HepG2 (cell line): Measurements from ENCODE around the gene SMIM21.

ENCODE experiments used
- TF ChIP-seq, protein P1 (sequence below), 2 experiments: sonication (generic) in 1 of 2; formaldehyde crosslinking in 1 of 2; IDR thresholded peaks; 2 replicates each; pipeline versions ENCODE4 v1.5.1 to v1.6.1; 2011 to 2020; ENCODE audit warnings: borderline replicate concordance in 1 of 2, low read depth in 1 of 2, low read length in 1 of 2, mild to moderate bottlenecking in 1 of 2, missing genetic modification reagents in 1 of 2, moderate library complexity in 1 of 2
- TF ChIP-seq, protein P2 (sequence below): sonication (generic); formaldehyde crosslinking; IDR thresholded peaks from 2 replicates; pipeline ENCODE4 v1.5.0; 2020; ENCODE audit warnings: mild to moderate bottlenecking, missing genetic modification reagents, moderate library complexity

GRCh38 chr18:75429975-75430374, 2.5 kb upstream of the SMIM21 start:
- TF ChIP-seq, protein P1, sequence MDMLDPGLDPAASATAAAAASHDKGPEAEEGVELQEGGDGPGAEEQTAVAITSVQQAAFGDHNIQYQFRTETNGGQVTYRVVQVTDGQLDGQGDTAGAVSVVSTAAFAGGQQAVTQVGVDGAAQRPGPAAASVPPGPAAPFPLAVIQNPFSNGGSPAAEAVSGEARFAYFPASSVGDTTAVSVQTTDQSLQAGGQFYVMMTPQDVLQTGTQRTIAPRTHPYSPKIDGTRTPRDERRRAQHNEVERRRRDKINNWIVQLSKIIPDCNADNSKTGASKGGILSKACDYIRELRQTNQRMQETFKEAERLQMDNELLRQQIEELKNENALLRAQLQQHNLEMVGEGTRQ (IDR thresholded peaks at IDR 0.05; ENCODE audit: low read depth, low read length): no peak
- TF ChIP-seq, protein P1 (CRISPR knock-in tag; IDR thresholded peaks at IDR 0.05; ENCODE audit: borderline replicate concordance): no peak
- TF ChIP-seq, protein P2, sequence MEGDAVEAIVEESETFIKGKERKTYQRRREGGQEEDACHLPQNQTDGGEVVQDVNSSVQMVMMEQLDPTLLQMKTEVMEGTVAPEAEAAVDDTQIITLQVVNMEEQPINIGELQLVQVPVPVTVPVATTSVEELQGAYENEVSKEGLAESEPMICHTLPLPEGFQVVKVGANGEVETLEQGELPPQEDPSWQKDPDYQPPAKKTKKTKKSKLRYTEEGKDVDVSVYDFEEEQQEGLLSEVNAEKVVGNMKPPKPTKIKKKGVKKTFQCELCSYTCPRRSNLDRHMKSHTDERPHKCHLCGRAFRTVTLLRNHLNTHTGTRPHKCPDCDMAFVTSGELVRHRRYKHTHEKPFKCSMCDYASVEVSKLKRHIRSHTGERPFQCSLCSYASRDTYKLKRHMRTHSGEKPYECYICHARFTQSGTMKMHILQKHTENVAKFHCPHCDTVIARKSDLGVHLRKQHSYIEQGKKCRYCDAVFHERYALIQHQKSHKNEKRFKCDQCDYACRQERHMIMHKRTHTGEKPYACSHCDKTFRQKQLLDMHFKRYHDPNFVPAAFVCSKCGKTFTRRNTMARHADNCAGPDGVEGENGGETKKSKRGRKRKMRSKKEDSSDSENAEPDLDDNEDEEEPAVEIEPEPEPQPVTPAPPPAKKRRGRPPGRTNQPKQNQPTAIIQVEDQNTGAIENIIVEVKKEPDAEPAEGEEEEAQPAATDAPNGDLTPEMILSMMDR (CRISPR knock-in tag): no peak
